Endometrium (tissue), 2 donors: Measurements from ENCODE around the gene LMNTD2.

Experiments used
- FAIRE-seq: peaks from 2 replicates; lab custom pipeline; 2012; peaks lifted over from hg19 to GRCh38; lab: Jason Lieb, UNC
- donor health status: control.
- donor health status: control.

Gene LMNTD2

DNA sequence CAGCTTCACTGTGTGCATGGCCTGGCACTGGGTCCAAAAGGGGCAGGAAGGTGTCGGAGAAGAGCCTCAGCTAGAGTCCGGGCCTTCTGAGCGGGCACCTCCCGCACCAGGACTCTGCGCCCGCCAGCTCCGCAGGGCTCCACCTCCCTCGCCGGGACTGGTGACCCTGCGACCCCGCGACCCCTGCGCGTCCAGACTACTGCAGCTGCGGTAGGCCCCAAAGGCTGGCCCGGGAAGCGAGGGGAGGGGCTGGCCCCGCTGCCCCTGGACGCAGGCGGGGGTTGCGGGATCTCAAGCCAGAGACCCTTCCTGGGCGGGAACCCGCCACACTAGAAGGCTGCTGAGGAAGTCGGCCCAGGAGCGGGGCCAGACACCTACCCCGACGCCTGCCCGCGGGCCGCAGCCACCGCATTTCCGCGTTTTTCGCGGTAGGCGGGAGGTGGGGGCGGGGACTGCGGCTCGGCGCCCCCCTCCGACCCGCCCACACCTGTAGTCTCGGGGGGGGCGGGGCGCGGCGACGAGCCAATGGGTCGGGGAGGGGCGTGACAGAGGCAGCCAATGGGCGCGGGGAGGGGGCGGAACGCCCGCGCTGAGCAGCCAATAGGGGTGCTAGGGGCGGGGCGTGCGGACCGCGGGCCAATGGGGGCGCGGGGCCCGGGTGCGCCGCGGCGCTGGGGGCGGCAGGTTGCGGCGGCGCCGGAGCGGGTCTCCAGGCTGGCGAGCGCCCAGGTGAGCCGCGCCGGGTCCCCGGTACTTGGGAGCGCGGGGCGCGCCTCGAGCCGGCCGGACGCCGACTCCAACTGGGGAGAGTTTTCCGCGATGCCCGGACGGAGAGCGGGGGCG, at the start of gene LMNTD2, which contains the start of gene RASSF7:
LMNTD2 (minus strand) TSS at position 434 of the 843 bp plus-strand sequence; CDS start at position 412, 22 bp downstream.
RASSF7 (plus strand) TSS at position 666 of the 843 bp plus-strand sequence. CDS start 799 bp downstream, outside the sequence.
- FAIRE-seq, result no peak

DNA sequence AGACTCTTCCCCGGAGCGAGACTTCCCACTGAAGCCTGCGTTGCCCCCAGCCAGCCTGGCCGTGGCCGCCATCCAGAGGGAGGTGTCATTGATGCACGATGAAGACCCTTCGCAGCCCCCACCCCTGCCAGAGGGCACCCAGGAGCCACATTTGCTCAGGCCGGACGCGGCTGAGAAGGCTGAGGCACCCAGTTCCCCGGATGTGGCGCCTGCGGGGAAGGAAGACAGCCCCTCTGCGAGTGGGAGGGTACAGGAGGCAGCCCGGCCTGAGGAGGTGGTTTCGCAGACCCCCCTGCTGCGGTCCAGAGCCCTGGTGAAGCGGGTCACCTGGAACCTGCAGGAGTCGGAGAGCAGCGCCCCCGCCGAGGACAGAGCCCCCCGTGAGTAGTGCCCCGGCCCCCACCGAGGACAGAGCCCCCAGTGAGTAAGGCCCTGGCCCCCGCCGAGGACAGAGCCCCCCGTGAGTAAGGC, 48.8 kb upstream of the LMNTD2 start:
- FAIRE-seq, result no peak

DNA sequence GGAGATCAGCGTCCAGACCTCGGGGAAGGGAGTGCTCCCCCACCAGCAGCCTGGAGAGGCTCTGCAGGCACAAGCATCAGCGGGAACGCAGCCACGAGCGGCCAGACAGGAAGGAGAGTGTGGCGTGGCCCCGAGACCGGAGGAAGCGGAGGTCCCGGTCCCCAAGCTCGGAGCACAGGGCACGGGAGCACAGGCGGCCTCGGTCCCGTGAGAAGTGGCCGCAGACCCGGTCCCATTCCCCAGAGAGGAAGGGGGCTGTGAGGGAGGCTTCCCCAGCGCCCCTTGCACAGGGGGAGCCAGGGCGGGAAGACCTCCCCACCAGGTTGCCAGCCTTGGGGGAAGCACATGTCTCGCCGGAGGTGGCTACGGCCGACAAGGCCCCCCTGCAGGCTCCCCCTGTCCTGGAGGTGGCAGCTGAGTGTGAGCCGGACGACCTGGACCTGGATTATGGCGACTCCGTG, 48.3 kb upstream of the LMNTD2 start:
- no peak for FAIRE-seq

DNA sequence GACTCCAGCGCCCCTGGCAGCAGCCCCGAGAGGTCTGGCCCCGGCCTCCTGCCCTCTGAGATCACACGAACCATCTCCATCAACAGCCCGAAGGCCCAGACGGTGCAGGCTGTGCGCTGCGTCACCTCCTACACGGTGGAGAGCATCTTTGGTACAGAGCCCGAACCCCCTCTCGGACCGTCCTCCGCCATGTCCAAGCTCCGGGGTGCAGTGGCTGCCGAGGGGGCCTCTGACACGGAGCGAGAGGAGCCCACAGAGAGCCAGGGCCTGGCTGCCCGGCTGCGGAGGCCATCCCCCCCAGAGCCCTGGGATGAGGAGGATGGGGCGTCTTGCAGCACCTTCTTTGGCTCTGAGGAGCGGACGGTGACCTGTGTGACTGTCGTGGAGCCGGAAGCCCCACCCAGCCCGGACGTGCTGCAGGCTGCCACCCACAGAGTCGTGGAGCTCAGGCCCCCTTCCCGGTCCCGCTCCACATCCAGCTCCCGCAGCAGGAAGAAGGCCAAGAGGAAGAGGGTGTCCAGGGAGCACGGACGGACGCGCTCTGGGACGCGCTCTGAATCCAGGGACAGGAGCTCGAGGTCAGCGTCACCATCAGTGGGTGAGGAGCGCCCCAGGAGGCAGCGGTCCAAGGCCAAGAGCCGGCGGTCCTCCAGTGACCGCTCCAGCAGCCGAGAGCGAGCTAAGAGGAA, 47.6 kb upstream of the LMNTD2 start:
- no peak for FAIRE-seq

- no peak for FAIRE-seq
These were observed 46.7 kb upstream of the LMNTD2 start for GRCh38 chr11:607020-607780.

GRCh38 chr11:606245-606644, 45.7 kb upstream of the LMNTD2 start:
- FAIRE-seq, result no peak

GRCh38 chr11:605286-606129, 45.0 kb upstream of the LMNTD2 start:
- no peak for FAIRE-seq

GRCh38 chr11:603154-603553, 42.6 kb upstream of the LMNTD2 start:
- FAIRE-seq, result no peak

GRCh38 chr11:601573-602245, 41.2 kb upstream of the LMNTD2 start:
- no peak for FAIRE-seq

DNA sequence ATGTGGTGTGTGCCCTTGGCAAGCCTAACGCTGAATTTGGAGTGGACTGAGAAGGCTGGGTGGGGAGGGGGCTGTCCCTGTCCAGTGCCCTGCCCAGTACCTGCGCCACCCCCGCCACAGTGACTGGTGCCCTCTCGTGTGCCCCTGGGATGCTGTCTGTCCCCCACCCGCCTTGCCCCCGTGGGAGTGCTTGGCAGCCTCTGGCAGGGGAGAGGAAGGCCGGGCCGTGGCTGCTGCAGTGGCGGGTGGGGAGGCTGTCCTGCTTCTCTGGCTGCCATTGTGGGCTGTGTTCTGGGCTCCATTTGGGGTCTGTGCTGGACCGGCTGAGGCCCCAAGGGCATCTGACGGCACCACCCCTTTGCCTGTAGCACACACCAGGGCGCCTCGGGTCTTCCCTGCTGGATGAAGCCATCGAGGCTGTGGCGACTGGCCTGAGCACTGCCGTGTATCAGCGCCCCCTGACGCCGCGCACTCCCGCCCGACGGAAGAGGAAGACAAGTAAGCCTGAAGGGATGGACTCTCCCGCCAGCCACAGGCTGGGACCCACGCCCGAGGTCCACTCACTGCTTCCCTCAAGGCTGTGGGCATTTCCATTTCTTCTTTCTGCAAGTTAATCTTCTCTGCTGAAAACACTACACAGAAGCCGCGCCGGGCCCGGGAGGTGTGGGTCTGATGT, 37.6 kb upstream of the LMNTD2 start:
- no peak for FAIRE-seq

DNA sequence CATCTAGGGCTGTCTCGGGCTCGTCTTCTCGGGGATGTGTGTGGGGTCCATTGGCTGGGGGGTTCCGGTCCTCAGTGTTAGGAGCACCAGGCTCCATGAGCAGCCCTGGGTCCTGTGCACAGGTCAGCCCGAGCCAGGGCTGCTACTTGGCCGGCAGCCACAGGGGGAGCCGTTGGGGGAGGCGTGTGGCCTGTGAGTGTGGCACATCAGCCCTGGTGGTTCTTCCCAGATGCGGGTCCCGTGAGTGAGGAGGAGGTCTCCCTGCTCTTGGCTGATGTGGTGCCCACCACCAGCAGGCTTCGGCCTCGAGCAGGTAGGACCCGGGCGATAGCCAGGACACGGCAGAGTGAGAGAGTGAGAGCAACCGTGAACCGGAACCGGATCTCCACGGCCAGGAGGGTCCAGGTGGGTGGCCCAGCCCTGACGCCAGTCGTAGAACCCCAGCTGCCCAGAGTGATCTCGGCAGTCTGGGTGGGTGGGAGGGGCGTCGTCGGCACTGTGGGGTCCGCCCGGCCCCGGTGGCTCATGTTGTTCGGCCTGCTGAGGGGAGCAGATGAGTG, 36.7 kb upstream of the LMNTD2 start:
- FAIRE-seq, result no peak

GRCh38 chr11:596374-596773, 35.8 kb upstream of the LMNTD2 start:
- FAIRE-seq, result no peak

DNA sequence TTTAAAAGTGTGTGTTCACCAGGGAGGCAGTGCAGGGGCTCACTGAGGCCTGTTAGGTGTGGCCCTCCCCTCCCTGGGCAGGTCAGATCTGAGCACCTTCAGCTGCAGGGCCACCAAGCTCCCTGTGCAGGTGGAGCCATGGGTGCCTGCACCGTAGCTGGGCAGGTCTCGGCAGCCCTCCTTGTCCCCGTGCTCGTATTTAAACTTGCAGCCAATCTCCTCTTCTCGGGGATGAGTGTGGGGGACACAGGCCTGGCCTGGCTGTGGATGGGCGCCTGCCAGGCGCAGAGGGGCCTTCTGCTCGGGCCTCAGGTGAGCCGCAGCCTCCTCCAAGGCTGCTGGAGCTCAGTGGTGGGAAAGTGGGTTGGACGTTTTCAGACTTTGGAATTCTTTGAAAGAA, 34.9 kb upstream of the LMNTD2 start:
- no peak for FAIRE-seq

- FAIRE-seq, result no peak
These were observed 32.8 kb upstream of the LMNTD2 start for GRCh38 chr11:593347-593746.

- no peak for FAIRE-seq
These were observed 32.4 kb upstream of the LMNTD2 start for GRCh38 chr11:592918-593317.

GRCh38 chr11:592501-592900, 32.0 kb upstream of the LMNTD2 start:
- no peak for FAIRE-seq

- FAIRE-seq, result no peak
These were observed 30.5 kb upstream of the LMNTD2 start for GRCh38 chr11:590997-591396.

DNA sequence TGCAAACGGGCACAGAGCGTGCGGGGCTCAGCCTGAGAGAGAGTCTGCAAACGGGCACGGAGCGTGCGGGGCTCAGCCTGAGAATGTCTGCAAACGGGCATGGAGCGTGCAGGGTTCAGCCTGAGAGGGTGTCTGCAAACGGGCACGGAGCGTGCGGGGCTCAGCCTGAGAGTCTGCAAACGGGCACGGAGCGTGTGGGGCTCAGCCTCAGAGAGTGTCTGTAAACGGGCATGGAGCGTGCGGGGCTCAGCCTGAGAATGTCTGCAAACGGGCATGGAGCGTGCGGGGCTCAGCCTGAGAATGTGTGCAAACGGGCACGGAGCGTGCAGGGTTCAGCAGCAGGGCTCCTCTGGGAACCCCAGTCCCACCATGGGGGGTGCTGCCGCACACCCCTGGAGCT, 29.3 kb upstream of the LMNTD2 start:
- no peak for FAIRE-seq

- FAIRE-seq, result no peak
These were observed 27.4 kb upstream of the LMNTD2 start for GRCh38 chr11:587978-588380.

DNA sequence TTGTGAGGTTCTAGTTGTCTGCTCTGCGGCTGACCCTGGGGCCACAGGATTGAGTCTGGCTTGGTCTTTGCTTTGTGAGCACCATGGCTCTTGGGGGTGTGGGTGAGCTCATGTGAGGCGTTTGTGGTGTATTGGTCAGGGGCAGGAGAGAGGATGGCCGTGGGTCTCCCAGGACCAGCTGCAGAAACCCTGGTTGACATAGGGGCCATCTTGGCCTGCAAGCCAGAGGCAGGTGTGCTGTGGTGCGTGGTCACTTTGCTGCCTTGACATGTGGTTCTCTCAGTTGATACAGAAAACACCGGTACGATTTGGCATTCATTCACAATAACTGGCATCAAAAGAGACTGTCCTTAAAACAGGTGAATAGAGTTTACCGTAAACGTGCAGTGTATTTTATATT, 27.0 kb upstream of the LMNTD2 start:
- no peak for FAIRE-seq
